A673 (cell line): ENCODE results near the gene PLXND1.

Source experiments
- EZH2 ChIP-seq: fragments of 200-600 bp; sonication (generic); IDR thresholded peaks from 2 replicates; pipeline ENCODE4 v1.6.1; 2017; ENCODE audit warnings: borderline replicate concordance, low read depth, mild to moderate bottlenecking, mixed read lengths, antibody characterized with exemption, low read length; ENCODE audit not compliant: poor library complexity, severe bottlenecking
- TF ChIP-seq, protein P1 (sequence below): fragments of 300-800, 200-600 bp; sonication (generic); conservative IDR thresholded peaks from 2 replicates; pipeline ENCODE4 v1.5.1; 2017; ENCODE audit warnings: low read depth, mild to moderate bottlenecking, antibody characterized with exemption, low read length, moderate library complexity, mixed read lengths

DNA sequence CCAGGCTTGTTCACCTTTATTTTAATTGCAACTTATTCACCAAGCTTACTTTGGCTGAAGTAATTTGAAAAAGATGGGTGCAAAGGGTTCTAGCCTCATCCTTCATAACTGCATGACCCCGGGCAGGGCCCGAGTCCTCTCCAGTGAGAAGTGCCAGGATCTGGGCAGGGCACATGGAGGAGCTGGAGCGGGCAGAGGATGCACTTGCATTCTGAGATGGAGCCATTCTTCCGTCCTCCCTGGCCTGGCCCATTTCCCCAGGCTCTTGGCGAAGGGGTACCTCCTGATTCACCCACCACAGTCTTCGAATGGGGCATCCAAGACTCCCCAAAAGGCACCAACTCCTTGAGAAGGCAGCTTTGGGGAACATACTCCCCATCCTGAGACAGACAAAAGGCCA is 22.5 kb upstream of the PLXND1 start:
- no peak for TF ChIP-seq EZH2
- TF ChIP-seq, protein P1, sequence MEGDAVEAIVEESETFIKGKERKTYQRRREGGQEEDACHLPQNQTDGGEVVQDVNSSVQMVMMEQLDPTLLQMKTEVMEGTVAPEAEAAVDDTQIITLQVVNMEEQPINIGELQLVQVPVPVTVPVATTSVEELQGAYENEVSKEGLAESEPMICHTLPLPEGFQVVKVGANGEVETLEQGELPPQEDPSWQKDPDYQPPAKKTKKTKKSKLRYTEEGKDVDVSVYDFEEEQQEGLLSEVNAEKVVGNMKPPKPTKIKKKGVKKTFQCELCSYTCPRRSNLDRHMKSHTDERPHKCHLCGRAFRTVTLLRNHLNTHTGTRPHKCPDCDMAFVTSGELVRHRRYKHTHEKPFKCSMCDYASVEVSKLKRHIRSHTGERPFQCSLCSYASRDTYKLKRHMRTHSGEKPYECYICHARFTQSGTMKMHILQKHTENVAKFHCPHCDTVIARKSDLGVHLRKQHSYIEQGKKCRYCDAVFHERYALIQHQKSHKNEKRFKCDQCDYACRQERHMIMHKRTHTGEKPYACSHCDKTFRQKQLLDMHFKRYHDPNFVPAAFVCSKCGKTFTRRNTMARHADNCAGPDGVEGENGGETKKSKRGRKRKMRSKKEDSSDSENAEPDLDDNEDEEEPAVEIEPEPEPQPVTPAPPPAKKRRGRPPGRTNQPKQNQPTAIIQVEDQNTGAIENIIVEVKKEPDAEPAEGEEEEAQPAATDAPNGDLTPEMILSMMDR: no peak
